ENCODE measurements around the gene OSBPL3. TPM values are rescaled to one million over a fixed set of nuclear protein-coding genes. Genes with fewer than 3 reads are reported as not detected.

OSBPL3 gene
- total RNA-seq, 1 experiment from 2014 or later, result 16.0 TPM

- DNase-seq (ENCODE audit: low spot score), result no peak
- Mint-ChIP-seq H3K9me3 (peaks cover 23% of the 10 kb centered on the region), H3K27me3 (ENCODE audit: low read depth) (no peaks in the 10 kb centered on the region), H3K36me3 (peaks cover 12% of the 10 kb centered on the region), H3K4me3 (no peak overlapping the region), H3K27ac (0 out of 2 replicates have a peak overlapping the region, but pooled peaks have one; percentile 38), H3K4me1 (peaks cover 58% of the 10 kb centered on the region)
- ChIA-PET POLR2A (no interaction called here), CTCF (no interaction called here)
- no peak for ATAC-seq
- TF ChIP-seq PRDM15 (CRISPR knock-in tag; IDR thresholded peaks at IDR 0.05) (no peak), ATF1 (CRISPR knock-in tag; IDR thresholded peaks at IDR 0.05) (no peak), ZNF281 (CRISPR knock-in tag; IDR thresholded peaks at IDR 0.05) (no peak), CREB1 (CRISPR knock-in tag; IDR thresholded peaks at IDR 0.05) (no peak), AR (CRISPR knock-in tag; IDR thresholded peaks at IDR 0.05) (no peak), CDX4 (CRISPR knock-in tag; IDR thresholded peaks at IDR 0.05; ENCODE audit: borderline replicate concordance) (no peak), SMAD3 (CRISPR knock-in tag; IDR thresholded peaks at IDR 0.05; ENCODE audit: borderline replicate concordance) (no peak), ZNF317 (CRISPR knock-in tag; IDR thresholded peaks at IDR 0.05; ENCODE audit: borderline replicate concordance, low read depth) (no peak), JUN (CRISPR knock-in tag; IDR thresholded peaks at IDR 0.05) (no peak), FOXP1 (CRISPR knock-in tag; IDR thresholded peaks at IDR 0.05; ENCODE audit: borderline replicate concordance) (no peak), SMAD4 (CRISPR knock-in tag; IDR thresholded peaks at IDR 0.05) (no peak), ESRRA (CRISPR knock-in tag; IDR thresholded peaks at IDR 0.05; ENCODE audit: borderline replicate concordance) (no peak), ZBTB21 (CRISPR knock-in tag; IDR thresholded peaks at IDR 0.05; ENCODE audit: borderline replicate concordance) (no peak), ZNF138 (CRISPR knock-in tag; conservative IDR thresholded peaks at IDR 0.05) (no peak), ZSCAN18 (CRISPR knock-in tag; IDR thresholded peaks at IDR 0.05) (no peak), ZNF671 (CRISPR knock-in tag; IDR thresholded peaks at IDR 0.05) (no peak), TP53 (CRISPR knock-in tag; IDR thresholded peaks at IDR 0.05) (no peak), ELF4 (CRISPR knock-in tag; IDR thresholded peaks at IDR 0.05; ENCODE audit: low read depth) (no peak), AFF4 (CRISPR knock-in tag; IDR thresholded peaks at IDR 0.05; ENCODE audit: borderline replicate concordance) (no peak)
Observed at GRCh38 chr7:24933298-24933697, 46.7 kb downstream of the OSBPL3 start.
